ENCODE measurements around the gene SCN3A.

GRCh38 chr2:165064743-165065142, 139.1 kb downstream of the SCN3A start:
- no peak for TF ChIP-seq CTCF (IDR thresholded peaks at IDR 0.05)
- TF ChIP-seq POLR2AphosphoS5 (IDR thresholded peaks at IDR 0.05; ENCODE audit: low read depth, low read length): no peak
- no peak for TF ChIP-seq REST (IDR thresholded peaks at IDR 0.05; ENCODE audit: insufficient read depth in 1 of 2, low read depth in 2 of 2, low read length in 1 of 2)
- TF ChIP-seq TCF7L2 (IDR thresholded peaks at IDR 0.05; ENCODE audit: low read depth, low read length): no peak
- no peak for TF ChIP-seq SIN3A (IDR thresholded peaks at IDR 0.05; ENCODE audit: borderline replicate concordance, insufficient read depth, low read depth, low read length)
